Measurements from ENCODE around the gene IMPA2.

GRCh38 chr18:12043811-12044210 is 62.5 kb downstream of the IMPA2 start:
- TF ChIP-seq CTCF (IDR thresholded peaks at IDR 0.05) = no peak
- no peak for TF ChIP-seq POLR2AphosphoS5 (IDR thresholded peaks at IDR 0.05; ENCODE audit: low read depth, low read length)
- TF ChIP-seq SIN3A (IDR thresholded peaks at IDR 0.05; ENCODE audit: borderline replicate concordance, insufficient read depth, low read depth, low read length) = no peak
- TF ChIP-seq REST (IDR thresholded peaks at IDR 0.05; ENCODE audit: insufficient read depth in 1 of 2, low read depth in 2 of 2, low read length in 1 of 2) = no peak
- TF ChIP-seq TCF7L2 (IDR thresholded peaks at IDR 0.05; ENCODE audit: low read depth, low read length) = no peak
